Psoas muscle (tissue), 8 donors: ENCODE results near the gene CNOT4. TPM values are rescaled to one million over a fixed set of nuclear protein-coding genes. Genes with fewer than 3 reads are reported as not detected.

Experiments
- ATAC-seq, 4 donors: fragments of 200-7000 bp; cut with Tn5 transposase; one replicate each; pipeline ENCODE4 v1.9.1; 2020; ENCODE audit warnings: moderate library complexity in 3 of 4, mild to moderate bottlenecking in 2 of 4
- DNase-seq, 2 donors: peaks; one replicate each; pipeline ENCODE4 v3.0.0-alpha.2; 2020
- H3K27ac ChIP-seq: fragments of 200-600 bp; one replicate; pipeline ENCODE4 v1.8.0; 2022
- H3K27me3 ChIP-seq, 3 donors: fragments of 200-600 bp in 1 of 3; one replicate each; pipeline versions ENCODE4 v1.6.1 to v1.8.0; 2013 to 2022; ENCODE audit warnings: low read length in 2 of 3, mild to moderate bottlenecking in 2 of 3, moderate library complexity in 1 of 3; ENCODE audit not compliant: insufficient read depth in 3 of 3
- H3K36me3 ChIP-seq, 2 donors: fragments of 200-600 bp in 1 of 2; one replicate each; pipeline versions ENCODE4 v1.6.1 to v1.8.0; 2013 to 2022; ENCODE audit warnings: low read depth in 1 of 2, mild to moderate bottlenecking in 1 of 2, moderate library complexity in 1 of 2; ENCODE audit not compliant: insufficient read depth in 1 of 2
- H3K4me1 ChIP-seq: fragments of 200-600 bp; one replicate; pipeline ENCODE4 v1.8.0; 2022
- H3K4me3 ChIP-seq: fragments of 200-600 bp; one replicate; pipeline ENCODE4 v1.8.0; 2022; ENCODE audit warnings: mild to moderate bottlenecking
- H3K9me3 ChIP-seq: fragments of 200-600 bp; one replicate; pipeline ENCODE4 v1.8.0; 2022
- WGBS, 3 donors: extraction: QIAGEN DNeasy Blood & Tissue Kit; methylation state at CpG; one replicate each; pipeline versions ENCODE4 v1.1.6 to v1.1.7; 2013; 5-methylcytosine and 5-hydroxymethylcytosine counted together
- intact Hi-C, 2 donors: fragments of 100-400 bp; cut with DNase I; formaldehyde crosslinking; loops; one replicate each; pipeline versions ENCODE4 v1.11.0 to v1.14.2; 2022
- polyA plus RNA-seq, 3 donors: library from polyadenylated mRNA; stranded (reverse); fragments of 200-250 nt; gene quantifications; one replicate each; pipeline ENCODE4 v1.2.3, GENCODE V29; 2013
- total RNA-seq, 4 donors: library from RNA; stranded (reverse); fragmentation: NEBNext Ultra II Directional in 2 of 4; extraction: Animal tissue kit (Norgen Biotek cat#: 25700) in 2 of 4; gene quantifications; one replicate each; pipeline versions ENCODE4 v1.2.1 to v1.2.4, GENCODE V29; 2021 to 2023
- TF ChIP-seq, protein P1 (sequence below): fragments of 200-600 bp; IDR thresholded peaks from one replicate; pipeline ENCODE4 v1.8.0; 2022; ENCODE audit warnings: antibody characterized with exemption
- donor health status: healthy with polysubstance abuse.
- donor health status: DM: no; HTN: no; CAD: no; lungs with moderate emphysema.
- donor health status: Bipolar disorder and iron deficiency.
- donor health status: healthy.
- donor health status: DM: yes; HTN: yes; CAD: no.
- donor health status: DM: no; HTN: no; CAD: no.
- donor health status: DM: no; HTN: no; CAD: no.
- donor health status: DM: yes; HTN: yes; CAD: no.

CNOT4 gene
- total and polyA plus RNA-seq, 7 donors, result 8.3 to 43.7 (median 27.6) TPM

DNA sequence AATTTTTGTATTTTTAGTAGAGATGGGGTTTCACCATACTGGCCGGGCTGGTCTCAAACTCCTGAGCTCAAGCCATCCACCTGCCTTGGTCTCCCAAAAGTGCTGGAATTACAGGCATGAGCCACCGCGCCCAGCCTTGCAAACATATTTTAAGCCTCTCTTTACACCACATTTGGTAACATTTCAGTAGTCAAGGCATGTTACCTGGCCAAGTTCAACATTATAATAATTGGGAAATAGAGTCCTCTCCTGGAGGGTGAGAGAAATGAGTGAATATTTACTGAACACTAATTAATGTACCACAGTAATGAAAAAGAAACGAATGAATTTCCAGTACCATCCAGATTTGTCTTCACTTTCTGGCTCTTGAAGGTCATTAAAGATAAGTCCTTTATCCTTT lies 10.0 kb upstream of the CNOT4 start:
- H3K27me3 ChIP-seq, result no peaks in the 10 kb centered on the region
- no peak overlapping the region for H3K4me3 ChIP-seq
- ATAC-seq (no peak), DNase-seq (no peak)
- TF ChIP-seq, protein P1, sequence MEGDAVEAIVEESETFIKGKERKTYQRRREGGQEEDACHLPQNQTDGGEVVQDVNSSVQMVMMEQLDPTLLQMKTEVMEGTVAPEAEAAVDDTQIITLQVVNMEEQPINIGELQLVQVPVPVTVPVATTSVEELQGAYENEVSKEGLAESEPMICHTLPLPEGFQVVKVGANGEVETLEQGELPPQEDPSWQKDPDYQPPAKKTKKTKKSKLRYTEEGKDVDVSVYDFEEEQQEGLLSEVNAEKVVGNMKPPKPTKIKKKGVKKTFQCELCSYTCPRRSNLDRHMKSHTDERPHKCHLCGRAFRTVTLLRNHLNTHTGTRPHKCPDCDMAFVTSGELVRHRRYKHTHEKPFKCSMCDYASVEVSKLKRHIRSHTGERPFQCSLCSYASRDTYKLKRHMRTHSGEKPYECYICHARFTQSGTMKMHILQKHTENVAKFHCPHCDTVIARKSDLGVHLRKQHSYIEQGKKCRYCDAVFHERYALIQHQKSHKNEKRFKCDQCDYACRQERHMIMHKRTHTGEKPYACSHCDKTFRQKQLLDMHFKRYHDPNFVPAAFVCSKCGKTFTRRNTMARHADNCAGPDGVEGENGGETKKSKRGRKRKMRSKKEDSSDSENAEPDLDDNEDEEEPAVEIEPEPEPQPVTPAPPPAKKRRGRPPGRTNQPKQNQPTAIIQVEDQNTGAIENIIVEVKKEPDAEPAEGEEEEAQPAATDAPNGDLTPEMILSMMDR, result no peak
- H3K27ac ChIP-seq, result no peak overlapping the region
- no peaks in the 10 kb centered on the region for H3K36me3 ChIP-seq
- WGBS, 3 donors, result 85 to 95% (median 91%) methylated on average over 4 of the region's 4 CpGs
- H3K9me3 ChIP-seq, result peaks cover 5% of the 10 kb centered on the region
- no peaks in the 10 kb centered on the region for H3K4me1 ChIP-seq
- intact Hi-C loops, result no loop called here

DNA sequence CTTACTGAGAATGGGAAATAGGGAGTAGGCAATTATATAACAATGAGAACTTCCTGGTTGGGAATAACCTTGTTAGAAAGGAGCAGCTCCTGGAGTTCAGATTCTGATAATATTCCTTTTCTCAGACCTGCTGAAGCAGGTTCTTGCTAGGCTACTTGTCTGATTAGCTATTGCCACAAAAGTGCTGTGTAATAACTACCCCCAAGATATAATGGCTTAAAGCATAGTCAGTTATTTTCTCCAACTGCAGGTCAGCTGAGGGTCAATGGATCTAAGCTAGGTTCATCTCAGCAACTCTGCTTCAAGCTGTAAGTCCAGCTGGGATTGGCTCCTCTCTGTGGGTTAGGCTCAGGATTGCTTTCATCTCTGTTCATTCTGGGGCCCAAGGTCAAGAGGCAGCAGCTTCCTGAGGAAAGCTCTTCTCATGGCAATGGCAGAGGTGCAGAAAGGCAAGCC lies 9.4 kb upstream of the CNOT4 start:
- intact Hi-C loops, result no loop called here
- TF ChIP-seq, protein P1, result no peak
- ATAC-seq (no peak), DNase-seq (no peak)
- no peaks in the 10 kb centered on the region for H3K36me3 ChIP-seq
- H3K27ac ChIP-seq, result no peak overlapping the region
- H3K4me1 ChIP-seq, result no peaks in the 10 kb centered on the region
- no peak overlapping the region for H3K4me3 ChIP-seq
- no peaks in the 10 kb centered on the region for H3K27me3 ChIP-seq
- peaks cover 5% of the 10 kb centered on the region for H3K9me3 ChIP-seq

DNA sequence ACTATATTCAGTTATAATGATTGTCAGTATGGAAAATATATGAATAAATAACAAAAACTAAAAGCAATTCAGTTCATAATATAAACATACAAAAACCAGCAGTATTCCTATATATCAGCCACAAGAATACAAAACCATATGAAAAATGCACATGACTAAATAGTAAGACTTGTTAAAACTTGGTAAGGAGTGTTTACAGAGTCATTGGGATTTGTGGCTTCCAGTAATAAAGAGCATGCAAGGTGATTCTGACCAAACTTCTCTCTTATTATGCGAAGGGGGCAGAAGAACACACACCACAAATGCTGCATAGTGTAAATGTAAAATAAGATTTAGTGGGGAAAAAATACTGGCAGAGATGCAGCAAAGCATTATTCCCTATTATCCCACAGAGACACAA lies 8.8 kb upstream of the CNOT4 start:
- ATAC-seq, result no peak
- TF ChIP-seq, protein P1, result no peak
- H3K36me3 ChIP-seq, result no peaks in the 10 kb centered on the region
- no peak for DNase-seq
- no peak overlapping the region for H3K4me3 ChIP-seq
- H3K27ac ChIP-seq, result no peak overlapping the region
- no peaks in the 10 kb centered on the region for H3K27me3 ChIP-seq
- intact Hi-C loops, result no loop called here
- H3K4me1 ChIP-seq, result no peaks in the 10 kb centered on the region
- peaks cover 5% of the 10 kb centered on the region for H3K9me3 ChIP-seq
- WGBS, 3 donors, result 93 to 100% (median 94%) methylated on average over 1 of the region's 1 CpG

DNA sequence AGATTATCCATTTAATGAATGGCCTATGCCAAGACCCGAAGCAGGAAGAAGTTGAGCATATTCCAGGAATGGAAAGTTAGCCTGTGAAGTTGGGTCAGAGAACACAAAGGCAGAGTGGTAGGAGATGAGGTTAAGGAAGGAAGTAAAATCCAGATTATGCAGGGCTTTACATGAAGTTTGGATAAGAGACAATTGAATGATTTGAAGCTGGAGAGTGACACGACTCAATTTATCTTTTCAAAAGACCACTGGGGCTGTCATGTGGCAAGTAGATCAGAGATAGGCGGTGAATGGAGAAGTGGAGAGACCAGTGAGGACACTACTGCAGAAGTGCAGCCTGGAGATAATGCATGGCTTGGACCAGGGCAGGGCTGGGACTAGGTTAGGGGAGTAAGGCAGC lies 7.2 kb upstream of the CNOT4 start:
- Histone ChIP-seq H3K36me3 (no peaks in the 10 kb centered on the region), H3K4me3 (no peak overlapping the region), H3K27me3 (no peaks in the 10 kb centered on the region), H3K4me1 (no peaks in the 10 kb centered on the region), H3K9me3 (no peaks in the 10 kb centered on the region), H3K27ac (no peak overlapping the region)
- ATAC-seq (no peak), DNase-seq (no peak)
- intact Hi-C loops, result no loop called here
- TF ChIP-seq, protein P1, result no peak
- 76 to 84% (median 84%) methylated on average over 3 of the region's 3 CpGs for WGBS, 3 donors

DNA sequence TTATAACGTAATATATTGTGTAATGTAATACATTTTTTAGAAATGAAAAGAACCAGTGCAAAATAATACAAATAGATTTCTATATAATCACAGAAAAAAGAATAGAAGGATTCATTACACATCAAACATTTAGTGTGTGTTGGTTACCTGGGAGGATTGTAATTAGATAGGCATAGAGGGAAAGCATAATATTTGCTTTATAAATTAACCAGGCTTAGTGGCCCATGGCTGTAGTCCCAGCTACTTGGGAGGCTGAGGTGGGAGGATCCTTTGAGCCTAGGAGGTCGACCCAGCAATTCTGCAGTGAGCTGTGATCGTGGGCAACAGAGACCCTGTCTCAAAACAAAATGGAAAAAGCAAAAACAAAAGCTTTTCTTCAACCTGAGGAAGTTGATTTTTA lies 5.0 kb upstream of the CNOT4 start:
- no peaks in the 10 kb centered on the region for H3K4me1 ChIP-seq
- 73 to 82% (median 77%) methylated on average over 3 of the region's 3 CpGs for WGBS, 3 donors
- no peak overlapping the region for H3K27ac ChIP-seq
- no peak for ATAC-seq
- no peaks in the 10 kb centered on the region for H3K36me3 ChIP-seq
- H3K9me3 ChIP-seq, result no peaks in the 10 kb centered on the region
- no peaks in the 10 kb centered on the region for H3K27me3 ChIP-seq
- intact Hi-C loops, result loop anchor here in 1 of 2 donors (5.0 kb wide), 1 partner anchor 42 kb away; the partner anchor contains the start of gene NUP205
- no peak overlapping the region for H3K4me3 ChIP-seq
- no peak for DNase-seq
- TF ChIP-seq, protein P1, result no peak
